HG03139 (cell line): ENCODE measurements around the gene SH2D4B.
"Not testable (repeated sequence)": the region's sequence is repeated elsewhere in the genome, so short reads cannot be mapped to it uniquely, and the experiment has no call there.

ENCODE experiments used
- ATAC-seq: cut with Tn5 transposase; IDR thresholded peaks from one replicate; pipeline ENCODE4 v1.9.1; 2021; ENCODE audit not compliant: unreplicated experiment

The SH2D4B gene

GRCh38 chr10:80523773-80524172, 13.9 kb upstream of the SH2D4B start:
- ATAC-seq: no peak

- ATAC-seq: no peak
Observed at GRCh38 chr10:80524190-80524909, 13.4 kb upstream of the SH2D4B start.

GRCh38 chr10:80526218-80526617, 11.5 kb upstream of the SH2D4B start:
- ATAC-seq: no peak

GRCh38 chr10:80526742-80527141, 11.0 kb upstream of the SH2D4B start:
- no peak for ATAC-seq

- no peak for ATAC-seq
Observed at GRCh38 chr10:80528185-80528700, 9.5 kb upstream of the SH2D4B start.

- no peak for ATAC-seq
Observed at GRCh38 chr10:80528901-80529300, 8.8 kb upstream of the SH2D4B start.

- no peak for ATAC-seq
Observed at GRCh38 chr10:80529604-80530003, 8.1 kb upstream of the SH2D4B start.

- ATAC-seq: no peak
Observed at GRCh38 chr10:80530251-80530650, 7.5 kb upstream of the SH2D4B start.

GRCh38 chr10:80530816-80531215, 6.9 kb upstream of the SH2D4B start:
- ATAC-seq: no peak

- no peak for ATAC-seq
Observed at GRCh38 chr10:80532571-80532970, 5.1 kb upstream of the SH2D4B start.

GRCh38 chr10:80534059-80534458, 3.6 kb upstream of the SH2D4B start:
- ATAC-seq: not testable (repeated sequence)

GRCh38 chr10:80534646-80535045, 3.1 kb upstream of the SH2D4B start:
- ATAC-seq: not testable (repeated sequence)

- ATAC-seq: peak; percentile 82
Observed at GRCh38 chr10:80535671-80536360, 1.9 kb upstream of the SH2D4B start.

GRCh38 chr10:80536361-80536835, 1.3 kb upstream of the SH2D4B start:
- ATAC-seq: no peak

GRCh38 chr10:80537086-80537735, 491 bp upstream of the SH2D4B start:
- ATAC-seq: no peak

GRCh38 chr10:80538481-80539185, 931 bp downstream of the SH2D4B start:
- no peak for ATAC-seq

GRCh38 chr10:80539421-80540031, 1.8 kb downstream of the SH2D4B start:
- ATAC-seq: no peak

GRCh38 chr10:80540136-80540535, 2.4 kb downstream of the SH2D4B start:
- ATAC-seq: no peak

GRCh38 chr10:80540618-80540980, 2.9 kb downstream of the SH2D4B start:
- ATAC-seq: no peak

- ATAC-seq: peak; percentile 52
Observed at GRCh38 chr10:80540981-80541750, 3.5 kb downstream of the SH2D4B start.
